HepG2 (cell line): ENCODE data around the gene AP1M2. TPM values are rescaled to one million over a fixed set of nuclear protein-coding genes. Genes with fewer than 3 reads are reported as not detected.

ENCODE experiments used
- ATAC-seq: fragments of 200-7000 bp; cut with Tn5 transposase; 3 replicates; pipeline ENCODE4 v1.9.1; 2020; ENCODE audit warnings: mild to moderate bottlenecking, moderate library complexity
- BruUV-seq: library from RNA; stranded (reverse); fragments of 400-500 nt; replicated peaks from 2 replicates; lab custom pipeline; 2021; lab: Mats Ljungman, UMichigan
- CTCF ChIA-PET: fragments of 300-600 bp; formaldehyde crosslinking; extraction: SDS; loops from one replicate; lab custom pipeline; 2021; ENCODE audit warnings: low total read pairs, inconsistent platforms, low intra/inter-chr PET ratio; lab: Yijun Ruan, JAX
- POLR2A ChIA-PET: fragments of 350-600 bp; sonication (Branson Sonifier 250); formaldehyde crosslinking; loops from one replicate; lab custom pipeline; 2020; ENCODE audit warnings: antibody characterized with exemption, inconsistent platforms; lab: Yijun Ruan, JAX
- DNase-seq: peaks from one replicate; pipeline ENCODE4 v3.0.0-alpha.2; 2015; ENCODE audit warnings: low spot score
- FAIRE-seq: peaks from 3 replicates; lab custom pipeline; 2011; peaks lifted over from hg19 to GRCh38; lab: Jason Lieb, UNC
- H2AFZ ChIP-seq: one replicate; pipeline ENCODE4 v1.6.1; 2011; ENCODE audit warnings: low read length, inconsistent platforms
- H3K27ac ChIP-seq: fragments of 300-600 bp; 3 replicates; pipeline ENCODE4 v1.8.0; 2011; ENCODE audit warnings: mixed run types, mild to moderate bottlenecking, mixed read lengths, low read length, inconsistent platforms; ENCODE audit not compliant: insufficient read depth; ENCODE audit errors: extremely low read length
- H3K27me3 ChIP-seq, 2 experiments: fragments of 200-600 bp in 1 of 2; 2 replicates in 1 of 2; 3 replicates in 1 of 2; pipeline versions ENCODE4 v1.6.0 to v1.8.0; 2011; ENCODE audit warnings: low read length in 2 of 2, mild to moderate bottlenecking in 2 of 2, moderate library complexity in 2 of 2, inconsistent platforms in 1 of 2; ENCODE audit not compliant: insufficient read depth in 2 of 2, control insufficient read depth in 1 of 2
- H3K36me3 ChIP-seq, 2 experiments: fragments of 200-600 bp in 1 of 2; replicated peaks in 1 of 2; 2 replicates in 1 of 2; 3 replicates in 1 of 2; pipeline versions ENCODE4 v1.5.1 to v1.8.0; 2011; ENCODE audit warnings: low read length in 2 of 2, inconsistent platforms in 1 of 2; ENCODE audit not compliant: insufficient read depth in 2 of 2, control insufficient read depth in 1 of 2
- H3K4me1 ChIP-seq: 2 replicates; pipeline ENCODE4 v1.5.1; 2012; ENCODE audit warnings: low read length, inconsistent platforms; ENCODE audit not compliant: insufficient read depth
- H3K4me2 ChIP-seq: 2 replicates; pipeline ENCODE4 v1.6.0; 2011; ENCODE audit warnings: low read depth, low read length, inconsistent platforms
- H3K4me3 ChIP-seq, 3 experiments: fragments of 200-600 bp in 1 of 3; sonication (generic), shearing (Covaris generic) in 1 of 3; replicated peaks in 1 of 3; 2 replicates each; pipeline ENCODE4 v1.5.1; 2011 to 2016; ENCODE audit warnings: low read length in 3 of 3, inconsistent platforms in 2 of 3, low read depth in 2 of 3, mild to moderate bottlenecking in 2 of 3, control low read depth in 1 of 3, mixed read lengths in 1 of 3; ENCODE audit not compliant: insufficient read depth in 1 of 3
- H3K79me2 ChIP-seq: one replicate; pipeline ENCODE4 v1.6.1; 2011; ENCODE audit warnings: low read length, inconsistent platforms; ENCODE audit not compliant: insufficient read depth
- H3K9ac ChIP-seq: 2 replicates; pipeline ENCODE4 v1.6.0; 2011; ENCODE audit warnings: mild to moderate bottlenecking, low read depth, low read length, inconsistent platforms; ENCODE audit not compliant: insufficient read depth
- H3K9me3 ChIP-seq: 2 replicates; pipeline ENCODE4 v1.5.1; 2012; ENCODE audit warnings: mild to moderate bottlenecking, low read length
- H4K20me1 ChIP-seq: 2 replicates; pipeline ENCODE4 v1.6.0; 2011; ENCODE audit warnings: inconsistent platforms, mild to moderate bottlenecking, low read length, moderate library complexity; ENCODE audit not compliant: insufficient read depth
- PHF8 ChIP-seq: sonication (generic); formaldehyde crosslinking; IDR thresholded peaks from 2 replicates; pipeline ENCODE4 v1.5.0; 2020; ENCODE audit warnings: missing genetic modification reagents
- ZNF121 ChIP-seq: sonication (generic); formaldehyde crosslinking; IDR thresholded peaks from 2 replicates; pipeline ENCODE4 v1.5.0; 2020; ENCODE audit warnings: mild to moderate bottlenecking, missing genetic modification reagents
- WGBS: methylation state at CpG from one replicate; pipeline ENCODE4 v1.1.6; 2017; ENCODE audit warnings: low lambda C conversion rate; 5-methylcytosine and 5-hydroxymethylcytosine counted together
- in situ Hi-C: cut with HindIII; loops from 2 replicates; pipeline ENCODE4 v1.10.0; 2017; ENCODE audit warnings: low pct_unique_long_range_greater_than_20kb; ENCODE audit not compliant: extremely low pct_ligation_motif_present
- intact Hi-C: fragments of 100-400 bp; cut with micrococcal nuclease; formaldehyde crosslinking; loops from one replicate; pipeline ENCODE4 v1.10.0; 2022; ENCODE audit not compliant: unreplicated experiment
- polyA plus RNA-seq, 8 experiments: library from polyadenylated mRNA; depleted of rRNA in 3 of 8; stranded (reverse) in 7 of 8; unstranded in 1 of 8; fragments of >200 nt; fragmentation: Illumina TruSeq in 4 of 8; extraction: Trizol in 4 of 8; gene quantifications; 2 replicates each; pipeline versions ENCODE4 v1.2.1 to v1.2.3, GENCODE V29; 2011 to 2016; ENCODE audit warnings: low read depth in 4 of 8, missing spikeins in 1 of 8, mixed read lengths in 1 of 8; ENCODE audit not compliant: insufficient read depth in 1 of 8
- total RNA-seq, 5 experiments: library from RNA; depleted of rRNA; stranded (reverse); fragments of >200 nt; fragmentation: Illumina TruSeq; extraction: Trizol; gene quantifications; 2 replicates each; pipeline ENCODE4 v1.2.3, GENCODE V29; 2016; ENCODE audit warnings: low read depth in 1 of 5
- TF ChIP-seq, protein P1 (sequence below): IDR thresholded peaks from 2 replicates; pipeline ENCODE4 v1.6.1; 2016; ENCODE audit warnings: mild to moderate bottlenecking
- TF ChIP-seq, protein P2 (sequence below): IDR thresholded peaks from 2 replicates; pipeline ENCODE4 v1.6.1; 2016; ENCODE audit warnings: control low read depth

AP1M2 gene
- total and polyA plus RNA-seq, 2 of the 13 experiments (the other 11 are each of a cell fraction or from before 2014, with no cell fraction given), result 6.3 to 76.8 TPM

DNA sequence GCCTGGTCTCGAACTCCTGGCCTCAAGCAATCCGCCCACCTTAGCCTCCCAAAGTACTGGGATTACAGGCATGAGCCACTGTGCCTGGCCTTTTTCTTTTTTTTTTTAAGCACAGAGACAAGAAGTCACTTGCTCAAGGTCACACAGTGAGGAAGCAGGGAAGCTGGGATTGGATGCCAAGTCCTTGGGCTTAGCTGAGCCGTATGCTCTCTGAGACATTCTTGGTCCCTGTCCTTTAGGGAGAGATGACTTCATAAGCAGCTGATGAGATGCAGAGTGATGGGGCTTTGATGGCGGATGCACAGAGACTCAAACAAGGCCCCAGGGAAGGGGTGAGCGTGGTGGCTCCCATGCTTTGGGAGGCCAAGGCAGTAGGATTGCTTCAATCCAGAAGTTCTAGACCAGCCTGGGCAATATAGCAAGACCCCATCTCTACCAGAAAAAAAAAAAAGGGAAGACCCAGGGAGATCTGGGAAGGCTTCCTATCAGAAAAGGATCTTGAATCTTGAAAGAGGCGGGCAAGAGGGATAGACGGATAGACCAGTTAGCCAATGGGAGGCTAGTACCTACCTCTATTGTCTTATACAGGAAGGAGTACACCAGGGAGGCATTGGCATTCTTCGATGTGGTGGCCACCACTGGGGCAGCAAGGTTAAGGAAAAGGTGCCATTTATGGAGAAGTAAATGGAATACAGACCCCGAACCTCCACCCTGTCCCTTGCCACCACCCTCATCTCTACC lies 3.9 kb downstream of the AP1M2 start:
- intact Hi-C loops, result no loop called here
- WGBS, result 51% methylated on average over 8 of the region's 9 CpGs
- no peak for FAIRE-seq
- Histone ChIP-seq H3K4me2 (peak overlapping the region; percentile 13; the same call in 1 of the 2 replicates), H3K9me3 (no peaks in the 10 kb centered on the region), H3K27me3 (peaks cover 3 to 21% of the 10 kb centered on the region in 2 experiments; a peak in 3 of 5 replicates), H3K36me3 (no peaks in the 10 kb centered on the region), H3K4me1 (peaks cover 23% of the 10 kb centered on the region), H3K27ac (no peak overlapping the region), H4K20me1 (no peaks in the 10 kb centered on the region), H3K9ac (no peak overlapping the region), H3K4me3 (no peak overlapping the region), H2AFZ (no peak overlapping the region), H3K79me2 (no peaks in the 10 kb centered on the region)
- no TSS peak for BruUV-seq
- in situ Hi-C loops, result loop anchor here (5.0 kb wide), 1 partner anchor 59 kb away; no protein-coding TSS in a partner anchor
- POLR2A ChIA-PET, result no interaction called here
- CTCF ChIA-PET, result no interaction called here
- TF ChIP-seq, protein P1, sequence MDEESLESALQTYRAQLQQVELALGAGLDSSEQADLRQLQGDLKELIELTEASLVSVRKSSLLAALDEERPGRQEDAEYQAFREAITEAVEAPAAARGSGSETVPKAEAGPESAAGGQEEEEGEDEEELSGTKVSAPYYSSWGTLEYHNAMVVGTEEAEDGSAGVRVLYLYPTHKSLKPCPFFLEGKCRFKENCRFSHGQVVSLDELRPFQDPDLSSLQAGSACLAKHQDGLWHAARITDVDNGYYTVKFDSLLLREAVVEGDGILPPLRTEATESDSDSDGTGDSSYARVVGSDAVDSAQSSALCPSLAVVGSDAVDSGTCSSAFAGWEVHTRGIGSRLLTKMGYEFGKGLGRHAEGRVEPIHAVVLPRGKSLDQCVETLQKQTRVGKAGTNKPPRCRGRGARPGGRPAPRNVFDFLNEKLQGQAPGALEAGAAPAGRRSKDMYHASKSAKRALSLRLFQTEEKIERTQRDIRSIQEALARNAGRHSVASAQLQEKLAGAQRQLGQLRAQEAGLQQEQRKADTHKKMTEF (CRISPR knock-in tag), result no peak
- TF ChIP-seq ZNF121 (CRISPR knock-in tag) (peak; percentile 71; the same call in 1 of the 2 replicates), PHF8 (CRISPR knock-in tag) (no peak)
- TF ChIP-seq, protein P2, sequence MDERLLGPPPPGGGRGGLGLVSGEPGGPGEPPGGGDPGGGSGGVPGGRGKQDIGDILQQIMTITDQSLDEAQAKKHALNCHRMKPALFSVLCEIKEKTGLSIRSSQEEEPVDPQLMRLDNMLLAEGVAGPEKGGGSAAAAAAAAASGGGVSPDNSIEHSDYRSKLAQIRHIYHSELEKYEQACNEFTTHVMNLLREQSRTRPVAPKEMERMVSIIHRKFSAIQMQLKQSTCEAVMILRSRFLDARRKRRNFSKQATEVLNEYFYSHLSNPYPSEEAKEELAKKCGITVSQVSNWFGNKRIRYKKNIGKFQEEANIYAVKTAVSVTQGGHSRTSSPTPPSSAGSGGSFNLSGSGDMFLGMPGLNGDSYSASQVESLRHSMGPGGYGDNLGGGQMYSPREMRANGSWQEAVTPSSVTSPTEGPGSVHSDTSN, result 0 out of 2 replicates have a peak, but pooled peaks have one; percentile 13
- DNase-seq, result no peak
- ATAC-seq, result no peak
